GM12872 (cell line): ENCODE results near the gene BRDT.

Experiments
- CTCF ChIP-seq: IDR thresholded peaks from 3 replicates; pipeline ENCODE4 v1.5.1; 2011; ENCODE audit warnings: low read depth, mild to moderate bottlenecking, low read length, moderate library complexity; ENCODE audit not compliant: insufficient read depth

BRDT gene

GRCh38 chr1:91949356-91949699 is at the start of gene BRDT:
Gene BRDT, plus strand, starts transcription at chr1:91949401. Its CDS starts 13,354 bp downstream, at chr1:91962755.
- TF ChIP-seq CTCF: no peak

GRCh38 chr1:91900562-91900961 is 48.6 kb upstream of the BRDT start:
- TF ChIP-seq CTCF: no peak

GRCh38 chr1:91901231-91901630 is 48.0 kb upstream of the BRDT start:
- no peak for TF ChIP-seq CTCF

- no peak for TF ChIP-seq CTCF
Observed at GRCh38 chr1:91912266-91912665, 36.9 kb upstream of the BRDT start.

- TF ChIP-seq CTCF: no peak
Observed at GRCh38 chr1:91913018-91913417, 36.2 kb upstream of the BRDT start.

GRCh38 chr1:91916046-91916445 is 33.2 kb upstream of the BRDT start:
- TF ChIP-seq CTCF: no peak

GRCh38 chr1:91916811-91917460 is 32.3 kb upstream of the BRDT start:
- TF ChIP-seq CTCF: no peak
